ENCODE results near the gene RGS17.

DNA sequence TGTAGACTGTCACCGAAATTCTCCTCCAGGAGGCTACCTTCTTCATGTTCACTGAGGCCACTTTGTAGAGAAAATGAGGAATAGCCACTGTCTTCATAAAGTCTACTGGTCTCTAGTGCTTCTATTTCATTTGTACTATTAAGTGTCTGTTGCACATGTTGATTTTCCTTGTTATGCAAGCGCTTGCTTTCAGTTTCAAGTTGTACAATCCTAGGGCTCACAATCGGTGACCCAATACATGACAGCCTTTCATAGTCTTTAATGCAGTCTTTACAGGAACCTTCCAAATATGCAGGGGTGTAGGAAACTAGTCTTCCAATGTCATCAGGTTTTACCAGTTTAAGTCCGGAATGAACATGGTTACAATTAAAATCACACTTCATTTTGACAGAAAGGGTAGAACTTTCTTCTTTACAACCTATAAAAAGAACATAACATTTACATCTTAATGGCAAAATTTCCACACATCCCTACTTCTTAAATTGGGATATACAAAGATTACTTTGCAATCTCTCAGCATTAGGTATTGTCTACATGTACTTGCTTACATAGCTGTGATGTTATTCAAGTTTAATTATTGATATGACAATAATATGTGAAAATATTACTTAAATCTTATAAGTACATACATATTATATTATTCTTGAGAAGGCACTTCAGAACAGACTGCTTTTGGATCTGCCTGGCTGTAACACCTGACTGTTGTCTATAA is 155.7 kb downstream of the RGS17 start:
- TF ChIP-seq CTCF (conservative IDR thresholded peaks at IDR 0.05), result no peak
- TF ChIP-seq EZH2 (IDR thresholded peaks at IDR 0.05; ENCODE audit: low read depth), result no peak
